IPS-15b (cell line): ENCODE results near the gene KBTBD8.

ENCODE experiments used
- H3K27me3 ChIP-seq: one replicate; pipeline ENCODE4 v1.6.1; 2013; ENCODE audit warnings: low read length; ENCODE audit not compliant: control insufficient read depth, insufficient read depth
- H3K36me3 ChIP-seq: one replicate; pipeline ENCODE4 v1.6.1; 2013; ENCODE audit warnings: low read length; ENCODE audit not compliant: control insufficient read depth, insufficient read depth
- H3K4me1 ChIP-seq: one replicate; pipeline ENCODE4 v1.6.1; 2013; ENCODE audit warnings: mild to moderate bottlenecking, low read length; ENCODE audit not compliant: control insufficient read depth, insufficient read depth
- H3K4me3 ChIP-seq: one replicate; pipeline ENCODE4 v1.5.1; 2013; ENCODE audit warnings: low read depth, low read length
- H3K9ac ChIP-seq: one replicate; pipeline ENCODE4 v1.6.1; 2013; ENCODE audit warnings: low read depth, mild to moderate bottlenecking, low read length
- H3K9me3 ChIP-seq: one replicate; pipeline ENCODE4 v1.6.1; 2013; ENCODE audit warnings: mild to moderate bottlenecking, low read length; ENCODE audit not compliant: control insufficient read depth, insufficient read depth

The KBTBD8 gene

DNA sequence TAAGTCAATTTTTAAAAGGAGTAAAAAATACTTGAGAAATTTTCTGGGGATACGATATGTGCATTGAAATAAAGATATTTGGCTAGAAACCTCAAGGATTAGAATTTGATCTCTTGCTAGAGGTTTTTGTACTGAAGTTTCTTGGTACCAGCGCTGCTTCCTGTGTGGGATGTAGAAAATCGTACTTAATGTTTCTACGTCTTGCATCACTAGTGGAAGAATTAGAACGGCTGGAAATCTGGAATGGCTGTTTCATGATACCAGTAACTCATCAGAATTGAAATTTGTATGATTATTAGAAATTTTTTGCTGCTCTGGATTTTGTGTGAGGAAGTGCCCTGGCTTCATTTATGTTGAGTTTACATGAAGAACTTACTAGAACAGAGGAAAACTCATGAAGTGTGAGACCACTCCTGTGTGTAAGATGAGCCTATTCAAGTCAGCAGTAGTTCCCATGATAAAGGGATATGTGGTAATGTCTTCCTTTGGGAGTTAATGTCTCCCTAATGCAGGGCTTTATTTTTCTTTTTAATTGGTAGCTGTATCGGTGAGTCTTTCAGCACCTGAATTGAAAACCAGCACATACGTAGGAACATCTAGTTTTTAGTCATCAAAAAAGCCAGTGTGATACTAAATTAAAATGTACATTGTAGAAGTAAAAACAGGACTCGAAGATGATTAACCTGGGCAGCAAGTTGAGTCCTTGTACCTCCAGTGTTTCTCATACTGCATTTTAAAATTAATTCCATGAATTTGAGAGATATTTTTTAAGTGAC, 3.2 kb downstream of the KBTBD8 start:
- Histone ChIP-seq H3K4me1 (peaks cover 5% of the 10 kb centered on the region), H3K9me3 (no peaks in the 10 kb centered on the region), H3K9ac (no peak overlapping the region), H3K27me3 (peaks cover 3% of the 10 kb centered on the region), H3K4me3 (no peak overlapping the region), H3K36me3 (no peaks in the 10 kb centered on the region)

GRCh38 chr3:67005974-67006373, 7.9 kb downstream of the KBTBD8 start:
- Histone ChIP-seq H3K9me3 (no peaks in the 10 kb centered on the region), H3K4me3 (no peak overlapping the region), H3K27me3 (no peaks in the 10 kb centered on the region), H3K4me1 (peaks cover 5% of the 10 kb centered on the region), H3K9ac (no peak overlapping the region), H3K36me3 (no peaks in the 10 kb centered on the region)

DNA sequence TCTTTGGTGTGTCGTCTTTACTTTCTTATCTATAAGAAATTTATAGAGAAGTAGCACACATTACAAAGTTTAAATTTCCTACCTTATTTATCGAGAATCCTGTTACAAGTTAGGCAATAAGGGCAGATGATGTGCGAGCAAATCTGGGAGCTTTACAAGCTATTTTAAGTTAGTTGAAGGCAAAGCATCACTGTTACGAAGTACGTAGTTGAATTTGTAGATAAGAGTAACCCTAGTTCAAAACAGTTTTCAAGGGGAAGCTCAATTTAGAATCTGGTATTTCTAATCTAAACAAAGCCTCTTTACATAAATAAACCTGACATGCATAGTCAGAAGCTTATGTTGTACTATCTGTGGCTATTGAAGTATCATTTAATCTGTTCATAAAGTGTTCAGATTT, 8.4 kb downstream of the KBTBD8 start:
- H3K27me3 ChIP-seq = no peaks in the 10 kb centered on the region
- no peak overlapping the region for H3K4me3 ChIP-seq
- H3K4me1 ChIP-seq = peaks cover 5% of the 10 kb centered on the region
- H3K9ac ChIP-seq = no peak overlapping the region
- H3K36me3 ChIP-seq = no peaks in the 10 kb centered on the region
- no peaks in the 10 kb centered on the region for H3K9me3 ChIP-seq

DNA sequence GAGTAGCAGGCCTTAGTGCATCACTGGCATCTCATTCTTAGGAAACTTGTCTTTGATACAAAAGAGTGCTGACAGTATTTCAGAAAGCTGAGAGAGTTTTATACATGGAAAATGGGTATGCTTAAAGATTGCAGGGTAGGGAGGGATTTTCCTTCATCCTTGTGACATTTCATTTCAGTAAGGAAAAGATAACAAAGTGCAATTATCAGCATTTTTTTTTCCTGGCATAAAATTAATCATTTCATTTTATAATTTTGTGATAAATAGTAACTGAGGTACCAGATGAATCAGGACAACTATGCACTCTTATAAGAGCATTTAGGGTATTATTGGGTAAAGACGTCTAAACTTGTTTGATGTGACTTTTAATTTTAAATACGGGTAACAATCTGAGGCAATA, 10.3 kb downstream of the KBTBD8 start:
- no peaks in the 10 kb centered on the region for H3K9me3 ChIP-seq
- H3K27me3 ChIP-seq = no peaks in the 10 kb centered on the region
- H3K4me1 ChIP-seq = peaks cover 5% of the 10 kb centered on the region
- no peak overlapping the region for H3K4me3 ChIP-seq
- H3K9ac ChIP-seq = no peak overlapping the region
- no peaks in the 10 kb centered on the region for H3K36me3 ChIP-seq

DNA sequence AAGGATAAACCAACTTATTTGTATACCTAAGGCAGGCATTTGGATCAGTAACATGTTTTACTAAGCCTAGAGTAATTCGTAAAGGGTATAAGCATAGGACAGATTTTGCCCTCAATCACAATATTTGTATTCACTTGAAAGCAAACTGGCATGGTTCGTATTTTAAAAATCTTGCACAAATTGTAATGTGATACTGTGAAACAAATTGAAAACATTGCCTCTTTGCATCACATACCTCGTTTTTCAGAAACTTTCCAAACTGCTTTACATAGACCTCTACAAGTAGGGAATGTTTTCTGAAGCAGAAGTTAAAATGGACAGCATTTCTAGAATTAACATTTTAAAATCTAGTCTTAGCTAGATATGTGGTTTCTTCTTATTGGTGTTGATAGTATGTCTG, 11.6 kb downstream of the KBTBD8 start:
- Histone ChIP-seq H3K36me3 (no peaks in the 10 kb centered on the region), H3K9me3 (no peaks in the 10 kb centered on the region), H3K9ac (no peak overlapping the region), H3K4me1 (peaks cover 5% of the 10 kb centered on the region), H3K4me3 (no peak overlapping the region), H3K27me3 (no peaks in the 10 kb centered on the region)

GRCh38 chr3:67011414-67012131, 13.5 kb downstream of the KBTBD8 start:
- H3K36me3 ChIP-seq = no peaks in the 10 kb centered on the region
- H3K9ac ChIP-seq = no peak overlapping the region

DNA sequence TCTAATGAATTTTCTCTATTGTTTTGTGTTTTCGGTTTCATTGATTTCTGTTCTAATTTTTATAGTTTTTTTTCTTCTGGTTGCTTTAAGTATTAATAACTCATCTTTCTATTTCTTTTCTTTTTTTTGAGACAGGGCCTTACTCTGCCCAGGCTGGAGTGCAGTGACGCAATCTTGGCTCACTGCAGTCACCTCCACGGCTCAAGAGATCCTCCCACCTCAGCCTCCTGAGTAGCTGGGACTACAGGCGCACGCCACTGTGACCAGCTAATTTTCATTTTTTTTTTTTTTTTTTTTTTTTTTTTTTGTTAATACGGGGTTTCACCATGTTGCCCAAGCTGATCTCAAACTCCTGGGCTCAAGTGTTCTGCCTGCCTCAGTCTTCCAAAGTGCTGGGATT, 14.5 kb downstream of the KBTBD8 start:
- Histone ChIP-seq H3K4me1 (no peaks in the 10 kb centered on the region), H3K4me3 (no peak overlapping the region), H3K9ac (no peak overlapping the region), H3K36me3 (no peaks in the 10 kb centered on the region), H3K27me3 (no peaks in the 10 kb centered on the region), H3K9me3 (no peaks in the 10 kb centered on the region)

More at GRCh38 chr3:67011414-67012131, 13.5 kb downstream of the KBTBD8 start:
- no peak overlapping the region for H3K4me3 ChIP-seq
- H3K27me3 ChIP-seq = no peaks in the 10 kb centered on the region
- no peaks in the 10 kb centered on the region for H3K9me3 ChIP-seq
- H3K4me1 ChIP-seq = no peaks in the 10 kb centered on the region

- Histone ChIP-seq H3K9ac (no peak overlapping the region), H3K4me1 (no peaks in the 10 kb centered on the region), H3K9me3 (no peaks in the 10 kb centered on the region), H3K4me3 (no peak overlapping the region), H3K27me3 (no peaks in the 10 kb centered on the region), H3K36me3 (no peaks in the 10 kb centered on the region)
These were observed 17.8 kb downstream of the KBTBD8 start for GRCh38 chr3:67015702-67016484.

- no peaks in the 10 kb centered on the region for H3K27me3 ChIP-seq
- H3K36me3 ChIP-seq = no peaks in the 10 kb centered on the region
- H3K4me1 ChIP-seq = no peaks in the 10 kb centered on the region
- no peak overlapping the region for H3K4me3 ChIP-seq
- H3K9ac ChIP-seq = no peak overlapping the region
- H3K9me3 ChIP-seq = no peaks in the 10 kb centered on the region
These were observed 18.5 kb downstream of the KBTBD8 start for GRCh38 chr3:67016522-67017080.

- no peaks in the 10 kb centered on the region for H3K4me1 ChIP-seq
- H3K4me3 ChIP-seq = no peak overlapping the region
- H3K9me3 ChIP-seq = no peaks in the 10 kb centered on the region
- H3K36me3 ChIP-seq = no peaks in the 10 kb centered on the region
- no peak overlapping the region for H3K9ac ChIP-seq
- no peaks in the 10 kb centered on the region for H3K27me3 ChIP-seq
These were observed 19.1 kb downstream of the KBTBD8 start for GRCh38 chr3:67017211-67017610.

DNA sequence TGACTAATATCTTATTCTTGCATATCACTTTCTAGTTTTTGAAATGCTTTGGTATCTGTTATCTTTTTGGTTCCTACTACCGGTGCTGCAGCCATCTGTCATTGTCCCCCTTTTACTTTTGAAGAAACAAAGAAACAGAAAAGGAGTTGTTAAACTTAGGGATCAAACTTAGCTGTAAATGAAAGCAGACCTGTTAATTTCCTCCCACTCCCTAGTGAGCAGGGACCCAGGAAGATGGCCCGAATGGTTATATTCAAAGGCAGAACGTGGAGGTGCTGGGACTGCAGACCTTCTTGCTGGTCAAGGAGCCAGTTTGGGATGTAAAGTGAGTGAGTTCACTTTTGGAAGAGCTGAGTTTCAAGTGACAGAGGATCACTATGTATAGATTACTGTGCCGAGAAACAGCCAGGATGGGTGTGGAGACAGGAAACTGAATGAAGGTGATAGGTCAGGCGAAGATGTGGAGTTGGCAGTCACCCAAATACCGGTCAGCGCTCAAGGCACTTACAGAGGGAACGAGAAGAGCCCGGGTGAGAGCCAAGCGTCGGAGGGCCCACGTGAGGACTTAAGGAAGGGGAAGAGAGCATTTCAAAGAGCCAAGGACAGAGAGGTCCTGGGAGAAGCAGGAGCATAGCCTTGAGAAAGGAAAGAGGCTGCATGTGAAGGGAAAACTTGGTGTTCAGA, 20.1 kb downstream of the KBTBD8 start:
- no peaks in the 10 kb centered on the region for H3K27me3 ChIP-seq
- H3K9me3 ChIP-seq = no peaks in the 10 kb centered on the region
- H3K4me1 ChIP-seq = no peaks in the 10 kb centered on the region
- H3K4me3 ChIP-seq = no peak overlapping the region
- H3K9ac ChIP-seq = no peak overlapping the region
- H3K36me3 ChIP-seq = no peaks in the 10 kb centered on the region
